Jurkat, Clone E6-1 (cell line): ENCODE measurements around the gene PCGF5. TPM values are rescaled to one million over a fixed set of nuclear protein-coding genes. Genes with fewer than 3 reads are reported as not detected.
"Not testable (repeated sequence)": the region's sequence is repeated elsewhere in the genome, so short reads cannot be mapped to it uniquely, and the experiment has no call there.

ENCODE experiments used
- DNase-seq: peaks from one replicate; pipeline ENCODE4 v3.0.0-alpha.2; 2011; ENCODE audit warnings: low read depth, low spot score
- H3K4me3 ChIP-seq: 2 replicates; pipeline ENCODE4 v1.5.1; 2011; ENCODE audit warnings: mild to moderate bottlenecking, low read length, control low read depth, moderate library complexity
- polyA plus RNA-seq: library from polyadenylated mRNA; unstranded; fragments of >200 nt; gene quantifications from one replicate; pipeline ENCODE4 v1.2.1, GENCODE V29; 2012; ENCODE audit warnings: missing spikeins; ENCODE audit not compliant: insufficient read length, insufficient read depth

Gene PCGF5
- polyA plus RNA-seq, result 22.9 TPM

DNA sequence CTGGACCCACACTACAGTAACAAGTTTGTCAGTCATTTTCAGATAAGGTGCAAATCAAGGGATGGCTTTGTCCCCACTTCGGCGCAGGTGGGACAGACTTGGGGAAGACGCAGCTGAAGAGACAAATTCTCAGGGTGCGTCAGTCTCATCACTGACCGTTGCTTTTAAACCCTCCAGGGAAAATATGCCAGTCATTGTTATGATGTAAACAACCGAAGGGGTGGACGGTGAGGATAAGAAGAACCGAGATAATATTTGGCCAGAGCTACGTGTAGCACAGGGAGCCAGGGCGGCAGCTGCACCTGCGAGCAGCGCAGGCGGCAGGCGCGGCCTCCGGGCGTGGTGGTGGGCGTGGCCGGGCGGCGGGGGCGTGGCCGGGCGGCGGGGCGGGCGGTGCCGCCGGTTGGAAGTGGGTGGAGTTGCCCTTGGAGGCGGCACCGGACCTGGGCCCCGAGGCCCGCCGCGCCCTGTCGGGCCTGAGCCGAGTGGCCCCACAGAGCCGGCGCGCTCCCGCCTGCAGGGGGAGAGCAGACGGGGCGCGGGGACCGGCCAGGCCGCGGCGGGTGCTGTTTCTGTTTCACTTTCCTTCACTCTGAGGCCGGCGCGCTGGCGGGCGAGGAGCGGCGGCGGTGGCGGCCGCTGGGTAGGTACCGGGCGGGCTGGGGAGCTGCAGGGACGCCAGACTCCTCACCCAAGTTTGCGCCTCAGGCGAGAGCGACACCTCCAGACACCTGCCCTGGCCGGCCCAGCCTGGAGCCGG, at the start of gene PCGF5:
PCGF5 (plus strand) TSS at position 470 of the 760 bp plus-strand sequence. CDS start 2,209 bp downstream, outside the sequence.
- DNase-seq, result peak; percentile 78
- H3K4me3 ChIP-seq, result peak within 1 kb of the TSS; percentile 67

- H3K4me3 ChIP-seq, result no peak overlapping the region
- DNase-seq, result no peak
Measured at GRCh38 chr10:91171485-91171884, 49.0 kb upstream of the PCGF5 start.

GRCh38 chr10:91172348-91172747, 48.1 kb upstream of the PCGF5 start:
- H3K4me3 ChIP-seq, result no peak overlapping the region
- no peak for DNase-seq

GRCh38 chr10:91185239-91185875, 35.1 kb upstream of the PCGF5 start:
- DNase-seq, result no peak
- no peak overlapping the region for H3K4me3 ChIP-seq

- DNase-seq, result no peak
- no peak overlapping the region for H3K4me3 ChIP-seq
Measured at GRCh38 chr10:91187156-91187555, 33.3 kb upstream of the PCGF5 start.

DNA sequence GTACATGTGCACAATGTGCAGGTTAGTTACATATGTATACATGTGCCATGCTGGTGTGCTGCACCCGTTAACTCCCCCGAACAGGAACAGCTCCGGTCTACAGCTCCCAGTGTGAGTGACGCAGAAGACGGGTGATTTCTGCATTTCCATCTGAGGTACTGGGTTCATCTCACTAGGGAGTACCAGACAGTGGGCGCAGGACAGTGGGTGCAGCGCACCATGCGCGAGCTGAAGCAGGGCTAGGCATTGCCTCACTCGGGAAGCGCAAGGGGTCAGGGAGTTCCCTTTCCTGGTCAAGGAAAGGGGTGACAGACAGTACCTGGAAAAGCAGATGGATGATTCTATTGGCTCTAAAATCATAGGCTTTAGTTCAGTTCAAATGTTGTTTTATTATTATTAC, 32.5 kb upstream of the PCGF5 start:
- H3K4me3 ChIP-seq, DNase-seq: not testable (repeated sequence)

DNA sequence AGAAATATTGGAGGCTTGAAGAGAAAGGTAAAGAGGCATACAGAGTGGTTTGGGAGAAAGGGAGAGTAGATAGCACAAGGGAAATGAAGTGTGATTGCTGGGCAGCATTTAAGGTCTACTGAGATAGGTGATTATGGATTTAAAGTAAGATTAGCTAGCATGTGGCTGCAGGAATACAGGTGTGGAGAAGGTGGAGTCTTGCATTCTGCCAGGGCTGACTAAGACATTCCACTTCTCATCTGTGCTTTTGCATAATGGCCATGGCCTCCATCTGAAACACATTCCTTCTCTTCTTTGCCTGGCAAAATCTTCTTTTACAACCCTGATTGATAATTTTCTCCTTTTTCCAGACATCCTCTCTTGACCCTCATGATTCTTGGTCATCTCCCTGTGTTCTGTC, 31.6 kb upstream of the PCGF5 start:
- DNase-seq, result no peak
- H3K4me3 ChIP-seq, result no peak overlapping the region

DNA sequence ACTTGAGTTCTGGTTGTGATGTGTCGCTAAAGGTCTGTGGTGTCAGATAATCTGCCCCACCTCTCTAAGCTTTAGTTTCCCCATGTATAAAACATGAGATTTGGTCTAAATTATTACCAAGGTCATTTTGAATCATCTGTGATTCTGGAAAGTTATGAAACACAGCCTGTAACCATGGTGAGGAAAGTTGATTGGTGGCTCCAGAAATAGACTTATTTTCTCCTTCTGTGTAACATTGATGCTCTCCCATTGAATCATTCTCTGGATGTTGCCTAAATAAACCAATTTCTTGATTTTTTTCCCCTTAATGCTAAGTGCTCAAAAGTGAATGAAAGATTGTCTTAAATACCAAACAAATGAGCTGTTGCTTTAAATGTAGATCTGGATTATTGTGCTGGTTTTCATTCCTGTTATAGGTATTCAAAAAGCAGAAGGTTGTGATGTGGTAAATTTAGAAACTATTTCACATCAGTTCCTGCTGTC, 30.0 kb upstream of the PCGF5 start:
- H3K4me3 ChIP-seq, result no peak overlapping the region
- DNase-seq, result no peak

DNA sequence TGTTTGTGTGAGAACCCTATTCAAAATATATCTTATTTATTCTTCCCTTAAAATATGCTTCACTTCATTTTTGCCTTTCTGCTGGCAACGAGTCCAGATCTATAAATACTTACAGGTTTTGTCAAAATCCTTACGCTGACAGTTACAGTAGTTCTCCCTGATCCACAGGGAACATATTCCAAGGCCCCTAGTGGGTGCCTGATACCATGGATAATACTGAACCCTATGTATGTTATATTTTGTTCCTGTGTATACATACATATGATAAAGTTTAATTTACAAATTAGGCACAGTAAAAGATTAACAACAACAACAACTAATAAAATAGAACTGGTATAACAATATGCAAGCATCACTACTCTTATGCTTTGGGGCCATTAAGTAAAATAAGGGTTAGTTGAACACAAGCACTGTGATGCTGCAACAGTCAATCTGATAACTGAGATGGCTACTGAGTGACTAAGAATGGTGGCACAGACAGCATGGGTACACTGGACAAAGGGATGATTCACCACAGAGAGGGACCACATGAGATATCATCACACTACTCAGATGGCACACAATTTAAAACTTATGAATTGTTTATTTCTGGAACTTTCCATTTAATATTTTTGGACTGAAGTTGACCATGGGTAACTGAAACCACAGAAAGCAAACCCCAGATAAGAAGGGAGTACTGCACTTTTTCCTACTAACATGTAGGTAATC, 29.4 kb upstream of the PCGF5 start:
- DNase-seq, result no peak
- H3K4me3 ChIP-seq, result no peak overlapping the region

- DNase-seq, result no peak
- H3K4me3 ChIP-seq, result no peak overlapping the region
Measured at GRCh38 chr10:91191584-91191919, 28.9 kb upstream of the PCGF5 start.

GRCh38 chr10:91194497-91195179, 25.8 kb upstream of the PCGF5 start:
- DNase-seq, result no peak
- H3K4me3 ChIP-seq, result no peak overlapping the region

- DNase-seq, result no peak
Measured at GRCh38 chr10:91196268-91197048, 24.0 kb upstream of the PCGF5 start.

DNA sequence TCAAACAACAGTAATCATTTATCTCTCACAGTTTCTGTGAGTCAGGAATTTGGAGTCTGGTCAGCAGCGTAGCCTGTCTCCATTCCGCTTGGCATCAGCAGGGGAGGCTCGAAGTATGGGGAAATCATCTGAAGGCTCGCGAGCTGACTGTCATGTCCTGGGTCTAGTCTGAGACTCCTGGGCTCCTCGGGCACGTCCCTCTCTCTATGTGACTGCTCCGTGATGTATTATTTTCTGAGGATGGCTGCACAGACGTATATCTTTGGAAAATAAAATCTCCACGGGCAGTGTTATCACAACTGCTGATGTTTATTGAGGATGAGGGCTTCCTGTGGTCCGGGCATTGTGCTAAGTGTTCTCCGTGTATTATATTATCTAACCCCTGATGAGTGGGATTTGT, 23.3 kb upstream of the PCGF5 start:
- DNase-seq, result no peak

More at GRCh38 chr10:91196268-91197048, 24.0 kb upstream of the PCGF5 start:
- H3K4me3 ChIP-seq, result no peak overlapping the region

DNA sequence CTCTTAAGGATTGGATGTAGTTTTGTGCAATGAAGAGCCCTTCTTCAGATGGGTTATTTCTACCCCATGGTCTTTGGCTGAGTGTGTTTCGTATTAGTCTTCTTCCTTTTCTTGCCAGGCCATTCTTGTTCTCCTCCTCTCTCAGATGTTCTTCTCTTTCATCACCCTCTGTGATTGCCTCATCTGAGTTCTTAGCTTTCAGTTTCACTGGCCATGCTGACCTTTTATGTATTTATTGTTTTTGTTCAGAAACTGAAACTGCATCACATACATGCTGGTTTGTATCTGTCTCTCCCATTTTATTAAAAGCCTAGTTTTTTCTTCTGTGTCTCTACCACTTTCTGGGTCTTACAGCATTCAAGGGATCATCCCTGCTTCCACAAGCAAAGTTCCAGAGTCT, 21.7 kb upstream of the PCGF5 start:
- no peak overlapping the region for H3K4me3 ChIP-seq
- no peak for DNase-seq

More for the DNA sequence above, 23.3 kb upstream of the PCGF5 start:
- H3K4me3 ChIP-seq, result no peak overlapping the region

DNA sequence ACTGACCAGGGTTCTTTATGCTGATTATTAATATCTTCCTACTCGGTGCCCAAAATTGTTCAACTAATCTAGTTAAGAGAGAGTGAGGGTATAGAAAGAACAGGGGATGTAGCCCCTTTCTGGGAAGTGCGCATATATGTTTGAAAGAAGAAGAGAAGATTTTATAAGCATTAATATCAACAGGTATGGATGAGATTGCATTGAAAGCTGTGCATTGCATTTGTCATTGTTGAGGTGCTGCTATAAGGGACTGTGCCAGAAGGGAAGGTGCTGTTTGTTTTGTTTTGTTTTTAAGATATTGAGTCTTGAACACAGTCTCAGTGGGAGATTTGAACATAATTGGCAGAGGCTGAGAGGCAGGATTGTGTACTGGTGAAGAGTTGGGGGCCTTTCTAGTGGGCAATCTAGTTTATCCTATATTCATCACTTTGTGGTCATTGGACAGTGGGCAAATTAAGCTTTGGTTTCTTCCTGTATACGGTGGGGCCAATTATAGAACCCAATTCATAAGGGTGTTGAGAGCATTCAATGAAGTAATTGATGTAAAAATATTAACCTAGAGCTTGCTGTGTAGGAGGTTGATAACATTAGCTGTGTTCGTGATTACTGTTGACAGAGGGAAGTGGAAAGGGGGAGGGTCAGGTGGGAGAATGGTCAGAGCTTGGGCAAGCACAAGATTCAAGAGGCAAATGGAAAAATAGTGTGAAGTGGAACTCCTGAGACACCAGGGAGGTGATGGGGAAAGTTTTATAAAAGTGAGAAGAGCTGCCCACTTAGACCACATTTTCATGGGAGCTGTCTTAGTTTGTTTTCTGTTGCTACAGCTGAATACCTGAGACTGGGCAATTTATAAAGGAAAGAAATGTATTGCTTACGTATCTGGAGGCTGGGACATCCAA, 19.9 kb upstream of the PCGF5 start:
- DNase-seq, result no peak
- H3K4me3 ChIP-seq, result no peak overlapping the region

DNA sequence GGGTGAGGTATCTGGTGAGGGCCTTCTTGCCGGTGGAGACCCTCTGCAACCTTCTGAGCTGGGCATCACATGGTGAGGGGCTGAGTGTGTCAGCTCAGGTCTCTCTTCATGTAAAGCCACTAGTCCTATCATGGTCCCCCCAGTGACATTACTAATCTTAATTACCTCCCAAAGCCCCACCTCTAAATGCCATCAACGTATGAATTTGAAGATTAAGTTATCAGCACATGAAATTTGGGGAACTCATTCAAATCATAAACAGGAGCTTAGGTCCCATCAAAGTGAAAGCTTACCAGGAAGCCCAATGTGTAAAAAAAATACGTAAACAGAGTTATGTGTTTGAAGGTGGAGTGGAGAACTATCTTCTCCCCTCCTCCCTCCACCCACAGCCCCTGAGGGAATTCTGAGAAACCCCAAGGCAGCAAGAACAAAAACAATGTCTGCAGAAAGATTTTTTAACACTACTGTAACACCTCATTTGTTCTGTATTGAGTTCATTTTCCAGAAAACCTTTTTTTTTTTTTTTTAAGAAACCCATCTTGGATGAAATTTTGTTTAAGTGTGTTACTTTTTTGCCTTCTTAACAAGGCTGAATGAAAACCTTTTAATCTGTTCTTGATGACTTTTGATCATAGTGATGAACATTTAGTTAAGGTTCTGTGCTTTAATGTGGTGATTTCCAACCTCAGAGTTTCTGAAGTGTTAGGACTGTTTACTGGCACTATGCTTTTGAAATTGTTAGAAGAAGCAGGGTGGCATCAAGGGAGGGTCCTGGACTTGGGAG, 19.1 kb upstream of the PCGF5 start:
- peak; percentile 55 for DNase-seq
- no peak overlapping the region for H3K4me3 ChIP-seq

DNA sequence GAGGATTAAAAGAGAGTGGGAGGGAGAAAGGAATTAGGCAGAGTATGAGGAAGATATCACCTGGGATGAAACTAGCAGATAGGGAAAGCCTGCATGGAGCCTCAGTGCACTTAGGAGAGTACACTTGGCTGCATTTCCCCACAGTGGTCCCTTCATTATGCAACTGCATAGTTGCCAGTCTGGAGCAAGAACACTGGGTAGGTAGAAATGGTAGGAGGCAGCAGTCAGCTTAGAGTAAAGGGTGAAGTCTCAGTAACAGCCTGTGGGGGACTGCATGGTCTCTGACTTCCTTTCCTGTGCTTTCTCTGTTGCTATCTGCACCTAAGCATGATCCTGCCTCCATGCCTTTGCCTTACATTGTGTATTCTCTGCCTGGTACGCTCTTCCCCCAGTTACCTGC, 14.0 kb upstream of the PCGF5 start:
- DNase-seq, result peak; percentile 27
- no peak overlapping the region for H3K4me3 ChIP-seq
